Activated naive CD4-positive, alpha-beta T cell treated with anti-CD3 and anti-CD28 coated beads, Interleukin-2, amount 50 U/mL, for 16 hours (primary cell): Measurements from ENCODE around the gene RHO.

Experiments
- DNase-seq: peaks from one replicate; pipeline ENCODE4 v3.0.0-alpha.2; 2020

The RHO gene

GRCh38 chr3:129562803-129563202 is 34.4 kb downstream of the RHO start:
- DNase-seq: no peak

GRCh38 chr3:129563332-129563731 is 34.9 kb downstream of the RHO start:
- DNase-seq: no peak

- DNase-seq: no peak
These were observed 35.6 kb downstream of the RHO start for GRCh38 chr3:129563850-129564535.

- DNase-seq: no peak
These were observed 36.7 kb downstream of the RHO start for GRCh38 chr3:129564981-129565644.

GRCh38 chr3:129565902-129566301 is 37.5 kb downstream of the RHO start:
- DNase-seq: no peak

- DNase-seq: no peak
These were observed 38.8 kb downstream of the RHO start for GRCh38 chr3:129567176-129567705.

- no peak for DNase-seq
These were observed 39.5 kb downstream of the RHO start for GRCh38 chr3:129567939-129568338.

GRCh38 chr3:129569856-129570255 is 41.4 kb downstream of the RHO start:
- no peak for DNase-seq

- DNase-seq: no peak
These were observed 43.4 kb downstream of the RHO start for GRCh38 chr3:129571605-129572547.

GRCh38 chr3:129572603-129573002 is 44.2 kb downstream of the RHO start:
- no peak for DNase-seq

- DNase-seq: no peak
These were observed 45.1 kb downstream of the RHO start for GRCh38 chr3:129573493-129573892.

- no peak for DNase-seq
These were observed 45.8 kb downstream of the RHO start for GRCh38 chr3:129574206-129574605.

GRCh38 chr3:129575233-129575996 is 47.0 kb downstream of the RHO start:
- DNase-seq: no peak

GRCh38 chr3:129575997-129576384 is 47.6 kb downstream of the RHO start:
- DNase-seq: no peak

GRCh38 chr3:129576514-129577352 is 48.3 kb downstream of the RHO start:
- DNase-seq: no peak

- DNase-seq: no peak
These were observed 48.9 kb downstream of the RHO start for GRCh38 chr3:129577366-129577765.

- DNase-seq: no peak
These were observed 49.7 kb downstream of the RHO start for GRCh38 chr3:129577925-129578786.

GRCh38 chr3:129579991-129580390 is 51.6 kb downstream of the RHO start:
- no peak for DNase-seq

- no peak for DNase-seq
These were observed 53.2 kb downstream of the RHO start for GRCh38 chr3:129581623-129582022.

- no peak for DNase-seq
These were observed 54.4 kb downstream of the RHO start for GRCh38 chr3:129582799-129583198.

GRCh38 chr3:129583289-129583688 is 54.9 kb downstream of the RHO start:
- DNase-seq: no peak
